Small intestine (tissue), 7 donors: ENCODE measurements around the gene ADGRL1. TPM values are rescaled to one million over a fixed set of nuclear protein-coding genes. Genes with fewer than 3 reads are reported as not detected.
"Not testable (repeated sequence)": the region's sequence is repeated elsewhere in the genome, so short reads cannot be mapped to it uniquely, and the experiment has no call there.

Experiments
- DNase-seq, 2 donors: peaks; one replicate each; pipeline versions ENCODE4 v3.0.0 to v3.0.0-alpha.2; 2013
- FAIRE-seq: peaks from 2 replicates; lab custom pipeline; 2012; peaks lifted over from hg19 to GRCh38; lab: Jason Lieb, UNC
- H3K27ac ChIP-seq, 3 donors: one replicate each; pipeline ENCODE4 v1.5.1; 2013; ENCODE audit warnings: low read length in 2 of 3, mild to moderate bottlenecking in 2 of 3, control low read depth in 1 of 3, inconsistent platforms in 1 of 3, low read depth in 1 of 3, moderate library complexity in 1 of 3
- H3K27me3 ChIP-seq, 3 donors: one replicate each; pipeline ENCODE4 v1.6.1; 2013; ENCODE audit warnings: low read length in 3 of 3, inconsistent platforms in 1 of 3; ENCODE audit not compliant: control insufficient read depth in 3 of 3, insufficient read depth in 3 of 3
- H3K36me3 ChIP-seq, 3 donors: one replicate each; pipeline ENCODE4 v1.6.1; 2013; ENCODE audit warnings: low read length in 3 of 3, inconsistent platforms in 1 of 3, low read depth in 1 of 3, mild to moderate bottlenecking in 1 of 3, moderate library complexity in 1 of 3; ENCODE audit not compliant: control insufficient read depth in 3 of 3, insufficient read depth in 2 of 3
- H3K4me1 ChIP-seq, 3 donors: one replicate each; pipeline ENCODE4 v1.6.1; 2013; ENCODE audit warnings: low read length in 2 of 3, inconsistent platforms in 1 of 3, low read depth in 1 of 3, mild to moderate bottlenecking in 1 of 3, moderate library complexity in 1 of 3; ENCODE audit not compliant: control insufficient read depth in 3 of 3, insufficient read depth in 2 of 3
- H3K4me3 ChIP-seq, 3 donors: one replicate each; pipeline ENCODE4 v1.5.1; 2013; ENCODE audit warnings: low read length in 3 of 3, control low read depth in 1 of 3, inconsistent platforms in 1 of 3, low read depth in 1 of 3, mild to moderate bottlenecking in 1 of 3, moderate library complexity in 1 of 3
- H3K9me3 ChIP-seq, 2 donors: one replicate each; pipeline ENCODE4 v1.6.1; 2013; ENCODE audit warnings: low read depth in 1 of 2, low read length in 1 of 2; ENCODE audit not compliant: control insufficient read depth in 2 of 2, insufficient read depth in 1 of 2
- WGBS, 3 donors: extraction: QIAGEN DNeasy Blood & Tissue Kit; methylation state at CpG; one replicate each; pipeline ENCODE4 v1.1.7; 2013; 5-methylcytosine and 5-hydroxymethylcytosine counted together
- polyA plus RNA-seq, 4 donors: library from polyadenylated mRNA; stranded (reverse) in 3 of 4; unstranded in 1 of 4; fragments of 200-250 nt in 3 of 4; fragments of 120-200 nt in 1 of 4; gene quantifications; one replicate each; pipeline versions ENCODE4 v1.2.1 to v1.2.3, GENCODE V29; 2013
- donor health status: healthy with polysubstance abuse.
- donor health status: control.
- donor health status: control.
- donor health status: Bipolar disorder and iron deficiency.
- donor health status: healthy.

The ADGRL1 gene
- polyA plus RNA-seq, 4 donors: 11.1 to 22.7 (median 15.7) TPM

DNA sequence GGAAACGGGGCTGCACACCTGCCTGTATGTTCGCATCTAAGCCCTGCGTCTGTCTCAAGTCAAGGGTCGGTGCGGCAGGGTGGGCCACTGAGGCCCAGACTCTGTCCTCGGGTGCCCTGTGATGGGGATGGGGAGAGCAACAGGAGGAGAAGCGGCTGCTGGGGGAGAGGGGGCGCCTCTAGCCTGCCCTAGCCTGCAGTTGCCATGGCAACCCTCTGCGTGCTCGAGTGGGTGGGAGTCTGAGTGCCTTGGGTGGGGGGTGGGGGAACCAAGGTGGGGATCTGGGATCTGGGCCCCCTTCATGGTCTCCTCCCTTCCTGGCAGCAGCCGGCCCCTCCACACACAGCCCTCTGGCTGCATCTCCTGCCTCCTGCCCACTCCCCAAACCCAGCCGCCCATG lies 10.8 kb downstream of the ADGRL1 start:
- DNase-seq, H3K4me3 ChIP-seq, H3K27me3 ChIP-seq, H3K4me1 ChIP-seq, FAIRE-seq, H3K9me3 ChIP-seq, H3K27ac ChIP-seq: not testable (repeated sequence)
- peaks cover 0 to 14% (median 0%) of the 10 kb centered on the region in 3 donors for H3K36me3 ChIP-seq
- WGBS, 3 donors: 90 to 92% (median 91%) methylated on average over 11 to 12 of the region's 12 CpGs

GRCh38 chr19:14189415-14189814 lies 16.6 kb downstream of the ADGRL1 start:
- WGBS, 3 donors: 92 to 96% (median 94%) methylated on average over 12 of the region's 12 CpGs
- Histone ChIP-seq H3K4me3 (no peak overlapping the region), H3K27ac (no peak overlapping the region), H3K27me3 (no peaks in the 10 kb centered on the region), H3K36me3 (peaks cover 0 to 2% (median 0%) of the 10 kb centered on the region in 3 donors), H3K4me1 (no peaks in the 10 kb centered on the region), H3K9me3 (no peaks in the 10 kb centered on the region)
- DNase-seq (no peak), FAIRE-seq (no peak)

DNA sequence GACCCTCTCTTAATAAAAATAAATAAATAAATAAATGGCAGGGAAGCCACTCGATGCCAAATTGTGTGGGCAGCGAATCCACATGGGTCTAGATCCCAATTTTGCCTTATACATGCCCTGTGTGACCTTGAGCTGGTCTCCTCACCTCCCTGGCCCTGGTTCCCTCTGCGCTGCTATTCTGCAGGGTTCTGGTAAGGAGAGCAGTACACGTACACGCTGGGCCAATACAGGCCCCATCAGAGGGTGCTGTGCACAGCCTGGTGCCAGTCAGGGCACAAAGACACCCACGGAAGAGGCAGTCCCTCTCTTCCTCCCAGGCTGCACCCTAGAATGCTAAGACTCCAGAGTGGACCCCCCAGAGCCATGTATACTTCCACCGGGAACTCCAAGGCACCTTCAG lies 17.9 kb downstream of the ADGRL1 start:
- not testable (repeated sequence) for H3K9me3 ChIP-seq, H3K4me1 ChIP-seq, FAIRE-seq, H3K4me3 ChIP-seq, H3K36me3 ChIP-seq, H3K27me3 ChIP-seq, H3K27ac ChIP-seq, DNase-seq
- 90 to 94% (median 91%) methylated on average over 7 of the region's 7 CpGs for WGBS, 3 donors

DNA sequence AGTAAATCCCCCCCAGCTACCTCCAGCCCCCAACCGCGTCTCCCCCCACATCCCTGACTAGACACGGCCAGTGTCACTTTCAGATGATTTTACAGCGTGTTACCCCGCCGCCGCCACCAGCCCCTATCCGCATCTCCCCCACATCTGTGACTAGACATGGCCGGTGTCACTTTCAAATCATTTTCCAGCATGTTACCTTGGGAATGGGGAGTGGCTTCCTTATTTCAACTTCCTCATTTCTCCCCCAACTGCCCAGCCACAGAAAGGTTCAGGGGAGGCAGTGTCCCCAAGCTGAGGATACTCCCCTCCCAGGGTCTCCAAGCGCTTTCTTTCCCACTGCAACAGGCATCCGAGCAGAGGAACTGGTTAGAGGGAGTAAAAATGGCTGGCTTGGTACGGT lies 18.4 kb downstream of the ADGRL1 start:
- H3K27ac ChIP-seq: no peak overlapping the region
- no peaks in the 10 kb centered on the region for H3K27me3 ChIP-seq
- FAIRE-seq (no peak), DNase-seq (no peak)
- peaks cover 0 to 7% (median 0%) of the 10 kb centered on the region in 3 donors for H3K36me3 ChIP-seq
- no peaks in the 10 kb centered on the region for H3K4me1 ChIP-seq
- no peaks in the 10 kb centered on the region for H3K9me3 ChIP-seq
- 81 to 90% (median 84%) methylated on average over 12 of the region's 12 CpGs for WGBS, 3 donors
- H3K4me3 ChIP-seq: no peak overlapping the region

GRCh38 chr19:14186684-14187083 lies 19.3 kb downstream of the ADGRL1 start:
- not testable (repeated sequence) for H3K9me3 ChIP-seq, DNase-seq, FAIRE-seq, H3K4me3 ChIP-seq, H3K27me3 ChIP-seq, H3K27ac ChIP-seq, H3K4me1 ChIP-seq
- peaks cover 0 to 13% (median 0%) of the 10 kb centered on the region in 3 donors for H3K36me3 ChIP-seq
- 86 to 96% (median 89%) methylated on average over 9 of the region's 9 CpGs for WGBS, 3 donors

GRCh38 chr19:14185691-14186090 lies 20.3 kb downstream of the ADGRL1 start:
- WGBS, 3 donors: 86 to 91% (median 88%) methylated on average over 1 of the region's 1 CpG
- not testable (repeated sequence) for FAIRE-seq

DNA sequence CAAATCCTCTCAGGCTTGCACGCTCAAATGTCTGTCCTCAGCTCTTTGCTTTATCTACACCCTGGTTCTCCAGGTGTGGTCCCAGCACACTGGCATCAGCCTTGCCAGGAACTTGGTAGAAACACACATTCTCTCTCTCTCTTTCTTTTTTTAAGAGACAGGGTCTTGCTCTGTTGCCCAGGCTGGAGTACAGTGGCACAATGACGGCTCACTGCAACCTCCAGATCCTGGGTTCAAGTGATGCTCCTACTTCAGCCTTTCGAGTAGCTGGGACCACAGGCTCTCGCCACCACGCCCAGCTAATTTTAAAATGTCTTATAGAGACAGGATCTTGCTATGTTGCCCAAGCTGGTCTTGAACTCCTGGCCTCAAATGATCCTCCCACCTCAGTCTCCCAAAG lies 20.8 kb downstream of the ADGRL1 start:
- no peaks in the 10 kb centered on the region for H3K27me3 ChIP-seq
- H3K36me3 ChIP-seq: peaks cover 0 to 15% (median 0%) of the 10 kb centered on the region in 3 donors
- WGBS, 3 donors: 94 to 99% (median 96%) methylated on average over 5 of the region's 5 CpGs
- H3K4me1 ChIP-seq: no peaks in the 10 kb centered on the region
- DNase-seq: no peak
- H3K27ac ChIP-seq: no peak overlapping the region
- H3K9me3 ChIP-seq: no peaks in the 10 kb centered on the region
- H3K4me3 ChIP-seq: no peak overlapping the region
- no peak for FAIRE-seq

More at GRCh38 chr19:14185691-14186090, 20.3 kb downstream of the ADGRL1 start:
- not testable (repeated sequence) for H3K9me3 ChIP-seq, DNase-seq, H3K27me3 ChIP-seq, H3K4me3 ChIP-seq, H3K27ac ChIP-seq, H3K4me1 ChIP-seq
- peaks cover 0 to 15% (median 0%) of the 10 kb centered on the region in 3 donors for H3K36me3 ChIP-seq

GRCh38 chr19:14183741-14184350 lies 22.1 kb downstream of the ADGRL1 start:
- no peak for FAIRE-seq

GRCh38 chr19:14182476-14182875 lies 23.5 kb downstream of the ADGRL1 start:
- no peaks in the 10 kb centered on the region for H3K4me1 ChIP-seq
- DNase-seq (no peak), FAIRE-seq (no peak)
- peaks cover 0 to 28% (median 0%) of the 10 kb centered on the region in 3 donors for H3K36me3 ChIP-seq
- H3K4me3 ChIP-seq: no peak overlapping the region
- H3K9me3 ChIP-seq: no peaks in the 10 kb centered on the region
- no peak overlapping the region for H3K27ac ChIP-seq
- H3K27me3 ChIP-seq: no peaks in the 10 kb centered on the region
- 79 to 87% (median 80%) methylated on average over 7 to 8 of the region's 8 CpGs for WGBS, 3 donors

More at GRCh38 chr19:14183741-14184350, 22.1 kb downstream of the ADGRL1 start:
- 73 to 84% (median 79%) methylated on average over 10 to 14 of the region's 14 CpGs for WGBS, 3 donors
- Histone ChIP-seq H3K36me3 (peaks cover 0 to 15% (median 0%) of the 10 kb centered on the region in 3 donors), H3K4me3 (no peak overlapping the region), H3K9me3 (no peaks in the 10 kb centered on the region), H3K27ac (no peak overlapping the region), H3K27me3 (no peaks in the 10 kb centered on the region), H3K4me1 (no peaks in the 10 kb centered on the region)
- DNase-seq: no peak
